GM12878 (cell line): ENCODE measurements around the gene AHR. TPM values are rescaled to one million over a fixed set of nuclear protein-coding genes. Genes with fewer than 3 reads are reported as not detected.

Source experiments
- ATAC-seq: fragments of 200-7000 bp; cut with Tn5 transposase; 3 replicates; pipeline ENCODE4 v1.9.1; 2020; ENCODE audit warnings: mild to moderate bottlenecking, moderate library complexity
- BruUV-seq: library from RNA; stranded (reverse); fragments of 400-500 nt; replicated peaks from 2 replicates; lab custom pipeline; 2021; lab: Mats Ljungman, UMichigan
- CTCF ChIA-PET: fragments of 300-600 bp; sonication (Branson Sonifier 250); formaldehyde crosslinking; extraction: SDS; loops from one replicate; lab custom pipeline; 2021; ENCODE audit warnings: inconsistent platforms; lab: Yijun Ruan, JAX
- POLR2A ChIA-PET: fragments of 350-600 bp; formaldehyde crosslinking; extraction: SDS; loops from one replicate; lab custom pipeline; 2021; ENCODE audit warnings: inconsistent platforms; lab: Charles Lee
- RAD21 ChIA-PET: fragments of 300-600 bp; sonication (Branson Sonifier 250); formaldehyde crosslinking; loops from one replicate; lab custom pipeline; 2023; ENCODE audit warnings: antibody characterized with exemption; ENCODE audit not compliant: unreplicated experiment; lab: Charles Lee
- SMC1A ChIA-PET: fragments of 300-600 bp; sonication (Branson Sonifier 250); formaldehyde crosslinking; loops from one replicate; lab custom pipeline; 2023; ENCODE audit not compliant: unreplicated experiment, uncharacterized antibody; lab: Charles Lee
- DNase-seq: peaks from one replicate; pipeline ENCODE4 v3.0.0-alpha.2; 2011; ENCODE audit warnings: low read depth, low spot score
- FAIRE-seq: peaks from 3 replicates; lab custom pipeline; 2011; peaks lifted over from hg19 to GRCh38; lab: Jason Lieb, UNC
- H2AFZ ChIP-seq: 2 replicates; pipeline ENCODE4 v1.6.0; 2011; ENCODE audit warnings: low read depth, low read length, control low read depth; ENCODE audit not compliant: control insufficient read depth
- H3K27ac ChIP-seq: 2 replicates; pipeline ENCODE4 v1.5.1; 2011; ENCODE audit warnings: control low read depth; ENCODE audit not compliant: control insufficient read depth, insufficient read depth
- H3K27me3 ChIP-seq, 2 experiments: replicated peaks in 1 of 2; 2 replicates each; pipeline versions ENCODE4 v1.6.0 to v1.6.1; 2011; ENCODE audit warnings: low read length in 1 of 2; ENCODE audit not compliant: control insufficient read depth in 2 of 2, insufficient read depth in 2 of 2
- H3K36me3 ChIP-seq, 2 experiments: 2 replicates each; pipeline ENCODE4 v1.5.1; 2011; ENCODE audit warnings: low read length in 1 of 2; ENCODE audit not compliant: control insufficient read depth in 2 of 2, insufficient read depth in 2 of 2
- H3K4me1 ChIP-seq: 2 replicates; pipeline ENCODE4 v1.6.1; 2011; ENCODE audit warnings: mild to moderate bottlenecking, low read length, moderate library complexity, mixed read lengths; ENCODE audit not compliant: control insufficient read depth, insufficient read depth
- H3K4me2 ChIP-seq: 2 replicates; pipeline ENCODE4 v1.6.0; 2011; ENCODE audit warnings: control low read depth; ENCODE audit not compliant: control insufficient read depth, insufficient read depth
- H3K4me3 ChIP-seq: fragments of 200-600 bp; sonication (generic); 2 replicates; pipeline ENCODE4 v1.5.1; 2016
- H3K79me2 ChIP-seq: 2 replicates; pipeline ENCODE4 v1.6.0; 2011; ENCODE audit warnings: low read length; ENCODE audit not compliant: control insufficient read depth, insufficient read depth
- H3K9ac ChIP-seq: 2 replicates; pipeline ENCODE4 v1.8.0; 2011; ENCODE audit warnings: low read length, control low read depth, mixed read lengths; ENCODE audit not compliant: control insufficient read depth, insufficient read depth
- H3K9me3 ChIP-seq: replicated peaks from 3 replicates; pipeline ENCODE4 v1.5.1; 2011; ENCODE audit warnings: mild to moderate bottlenecking, low read length; ENCODE audit not compliant: control insufficient read depth, insufficient read depth
- H4K20me1 ChIP-seq: 2 replicates; pipeline ENCODE4 v1.6.0; 2011; ENCODE audit not compliant: control insufficient read depth, insufficient read depth
- BCL11A ChIP-seq: IDR thresholded peaks from 2 replicates; pipeline ENCODE4 v1.6.1; 2011; ENCODE audit warnings: low read depth, low read length
- BHLHE40 ChIP-seq, 2 experiments: fragments of 450-650 bp in 1 of 2; IDR thresholded peaks; 2 replicates each; pipeline ENCODE4 v1.6.1; 2011 to 2017; ENCODE audit warnings: low read depth in 2 of 2, borderline replicate concordance in 1 of 2, improper control_type of control experiment in 1 of 2, low read length in 1 of 2, mild to moderate bottlenecking in 1 of 2
- CBX3 ChIP-seq: fragments of 200-600 bp; sonication (generic); IDR thresholded peaks from 2 replicates; pipeline ENCODE4 v1.6.1; 2016; ENCODE audit warnings: low read depth, borderline replicate concordance
- CBX5 ChIP-seq: sonication (generic); IDR thresholded peaks from 2 replicates; pipeline ENCODE4 v1.6.1; 2016; ENCODE audit warnings: low read depth, moderate library complexity, mild to moderate bottlenecking, inconsistent platforms
- ESRRA ChIP-seq: IDR thresholded peaks from 2 replicates; pipeline ENCODE4 v1.6.1; 2012; ENCODE audit warnings: mild to moderate bottlenecking, low read length, improper control_type of control experiment
- FOXK2 ChIP-seq: fragments of 450-650 bp; IDR thresholded peaks from 2 replicates; pipeline ENCODE4 v1.6.1; 2017; ENCODE audit warnings: mild to moderate bottlenecking, moderate library complexity
- JUNB ChIP-seq: IDR thresholded peaks from 2 replicates; pipeline ENCODE4 v1.6.1; 2016; ENCODE audit warnings: antibody characterized with exemption, mild to moderate bottlenecking
- NR2C2 ChIP-seq: IDR thresholded peaks from 2 replicates; pipeline ENCODE4 v1.6.1; 2011; ENCODE audit warnings: borderline replicate concordance, low read depth; ENCODE audit not compliant: control insufficient read depth, insufficient read length
- PAX5 ChIP-seq: IDR thresholded peaks from 2 replicates; pipeline ENCODE4 v1.6.1; 2011; ENCODE audit warnings: low read depth, low read length, borderline replicate concordance
- POU2F2 ChIP-seq: IDR thresholded peaks from 3 replicates; pipeline ENCODE4 v1.6.1; 2011; ENCODE audit warnings: low read depth, mild to moderate bottlenecking, low read length, borderline replicate concordance
- RAD21 ChIP-seq: IDR thresholded peaks from 2 replicates; pipeline ENCODE4 v1.6.1; 2011; ENCODE audit warnings: mild to moderate bottlenecking, low read depth, low read length, moderate library complexity; ENCODE audit not compliant: insufficient read depth
- RB1 ChIP-seq: fragments of 450-650 bp; formaldehyde crosslinking; IDR thresholded peaks from 2 replicates; pipeline ENCODE4 v1.6.1; 2017; ENCODE audit warnings: mild to moderate bottlenecking, borderline replicate concordance
- SUPT20H ChIP-seq: IDR thresholded peaks from 2 replicates; pipeline ENCODE4 v1.6.1; 2011; ENCODE audit warnings: low read depth, mild to moderate bottlenecking, low read length, moderate library complexity, borderline replicate concordance; ENCODE audit not compliant: control insufficient read depth
- YBX1 ChIP-seq: fragments of 450-650 bp; IDR thresholded peaks from 2 replicates; pipeline ENCODE4 v1.6.1; 2016; ENCODE audit warnings: antibody characterized with exemption
- ZNF217 ChIP-seq: fragments of 450-650 bp; IDR thresholded peaks from 2 replicates; pipeline ENCODE4 v1.6.1; 2017; ENCODE audit warnings: antibody characterized with exemption, mild to moderate bottlenecking
- ZZZ3 ChIP-seq: IDR thresholded peaks from 2 replicates; pipeline ENCODE4 v1.6.1; 2011; ENCODE audit warnings: low read depth; ENCODE audit not compliant: control insufficient read depth, insufficient read length
- WGBS: methylation state at CpG from one replicate; pipeline ENCODE4 v1.1.6; 2016; ENCODE audit warnings: low lambda C conversion rate; ENCODE audit not compliant: insufficient replicate concordance, insufficient coverage; ENCODE audit errors: missing lambda C conversion rate; 5-methylcytosine and 5-hydroxymethylcytosine counted together
- in situ Hi-C: fragments of 300-500 bp; cut with MboI; formaldehyde crosslinking; loops from 9 replicates; pipeline ENCODE4 v1.14.3; 2018; ENCODE audit warnings: mixed read lengths
- intact Hi-C: fragments of 100-400 bp; cut with micrococcal nuclease; formaldehyde crosslinking; loops from one replicate; pipeline ENCODE4 v1.14.2; 2022; ENCODE audit not compliant: unreplicated experiment
- polyA plus RNA-seq, 11 experiments: library from polyadenylated mRNA; depleted of rRNA in 4 of 11; unstranded in 6 of 11; stranded (reverse) in 5 of 11; fragments of >200 nt; fragmentation: Nextera tagmentation in 4 of 11; fragmentation: Illumina TruSeq in 1 of 11; extraction: Ambion mirVana in 4 of 11; extraction: Trizol in 1 of 11; gene quantifications; 1 replicate in 1 of 11; 2 replicates in 10 of 11; pipeline versions ENCODE4 v1.2.1 to v1.2.3, GENCODE V29; 2011 to 2016; ENCODE audit warnings: inconsistent platforms in 2 of 11, missing spikeins in 2 of 11, low read depth in 1 of 11
- total RNA-seq, 4 experiments: library from RNA; depleted of rRNA in 3 of 4; stranded (reverse); fragments of >200 nt in 3 of 4; fragmentation: Illumina TruSeq in 1 of 4; extraction: Trizol in 1 of 4; gene quantifications; 2 replicates each; pipeline versions ENCODE4 v1.2.1 to v1.2.3, GENCODE V29; 2013 to 2021
- TF ChIP-seq, protein P1 (sequence below): fragments of 450-650 bp; IDR thresholded peaks from 2 replicates; pipeline ENCODE4 v1.6.1; 2016; ENCODE audit warnings: mild to moderate bottlenecking

The AHR gene
- total and polyA plus RNA-seq, 10 of the 15 experiments (the other 5 are each of a cell fraction or from before 2014, with no cell fraction given): 1.7 to 16.9 (median 4.5) TPM

DNA sequence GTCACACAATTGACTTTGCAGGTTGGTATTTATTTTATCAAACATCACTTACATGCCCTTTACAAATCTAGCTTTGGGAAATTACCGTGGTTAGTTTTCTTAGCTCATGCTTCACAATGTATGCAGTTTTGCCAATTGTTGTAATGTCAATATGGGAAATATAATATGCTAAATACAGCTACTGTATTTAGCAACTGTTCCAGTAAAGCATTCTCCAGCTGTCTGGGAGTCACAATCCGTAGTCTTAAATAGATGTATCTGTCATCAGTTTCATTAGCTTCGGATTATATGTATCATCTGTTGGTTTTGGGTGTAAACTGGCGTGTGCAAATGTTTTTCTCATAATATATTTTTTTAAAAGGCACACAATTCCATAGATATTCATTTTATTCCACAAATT, 19.4 kb upstream of the AHR start:
- H3K27me3 ChIP-seq: no peaks in the 10 kb centered on the region
- 53% methylated on average over 4 of the region's 4 CpGs for WGBS
- intact Hi-C loops: no loop called here

DNA sequence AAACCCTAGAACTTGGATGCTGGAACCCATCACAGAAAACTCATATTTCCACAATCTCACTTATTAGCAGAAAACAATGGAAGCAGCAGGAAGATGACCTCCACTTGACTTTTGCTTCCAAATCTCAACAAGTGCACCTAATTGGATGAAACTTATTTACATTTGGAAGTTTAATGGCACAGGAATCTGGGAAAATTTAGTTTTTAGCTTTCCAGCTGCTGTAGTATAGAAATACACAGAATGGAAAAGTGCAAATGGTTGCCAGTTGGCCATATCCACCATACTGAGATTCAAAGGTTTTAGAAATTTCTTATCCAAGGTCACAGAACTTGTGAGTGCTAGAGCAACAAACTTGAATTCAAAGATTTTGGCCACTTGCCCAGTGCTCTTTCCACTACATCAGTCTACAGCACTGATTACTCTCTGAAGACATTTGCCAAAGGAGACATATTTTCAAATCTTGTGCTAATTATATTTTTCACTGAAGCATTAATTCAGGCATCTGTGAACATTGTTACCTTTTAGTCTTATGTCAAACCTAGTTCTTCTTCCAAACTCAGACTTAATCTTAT, 9.3 kb upstream of the AHR start:
- H3K4me1 ChIP-seq: no peaks in the 10 kb centered on the region
- no TSS peak for BruUV-seq
- no peaks in the 10 kb centered on the region for H3K27me3 ChIP-seq
- ATAC-seq: no peak
- FAIRE-seq: no peak
- RAD21 ChIA-PET: no interaction called here
- POLR2A ChIA-PET: no interaction called here
- no peak for DNase-seq
- no peak overlapping the region for H3K27ac ChIP-seq
- no peak overlapping the region for H3K4me2 ChIP-seq
- H3K79me2 ChIP-seq: no peaks in the 10 kb centered on the region
- TF ChIP-seq JUNB (no peak), CBX3 (no peak), PAX5 (no peak), BHLHE40 (IDR thresholded peaks at IDR 0.05; ENCODE audit: borderline replicate concordance in 1 of 2, low read depth in 2 of 2, low read length in 1 of 2) (no peak), RB1 (no peak), YBX1 (no peak), NR2C2 (no peak), RAD21 (no peak), ZNF217 (no peak)
- TF ChIP-seq, all 136 proteins: peak for 0
- no peaks in the 10 kb centered on the region for H3K36me3 ChIP-seq
- ChIA-PET SMC1A (no interaction called here), CTCF (no interaction called here)
- no peak overlapping the region for H3K9ac ChIP-seq
- no peak overlapping the region for H3K4me3 ChIP-seq
- no peak overlapping the region for H2AFZ ChIP-seq
- intact Hi-C loops (no loop called here), in situ Hi-C loops (no loop called here)
- no peaks in the 10 kb centered on the region for H4K20me1 ChIP-seq
- H3K9me3 ChIP-seq: no peaks in the 10 kb centered on the region

More for the DNA sequence above, 19.4 kb upstream of the AHR start:
- H3K4me2 ChIP-seq: no peak overlapping the region
- BruUV-seq: no TSS peak
- ChIA-PET POLR2A (no interaction called here), RAD21 (no interaction called here), SMC1A (interaction anchor here (0.5 kb wide), 1 partner anchor 354 kb away, joined by 3 read pairs; no protein-coding TSS in a partner anchor), CTCF (no interaction called here)
- ATAC-seq (no peak), DNase-seq (no peak), FAIRE-seq (no peak)
- no peak overlapping the region for H3K9ac ChIP-seq
- H2AFZ ChIP-seq: no peak overlapping the region
- TF ChIP-seq, protein P1, sequence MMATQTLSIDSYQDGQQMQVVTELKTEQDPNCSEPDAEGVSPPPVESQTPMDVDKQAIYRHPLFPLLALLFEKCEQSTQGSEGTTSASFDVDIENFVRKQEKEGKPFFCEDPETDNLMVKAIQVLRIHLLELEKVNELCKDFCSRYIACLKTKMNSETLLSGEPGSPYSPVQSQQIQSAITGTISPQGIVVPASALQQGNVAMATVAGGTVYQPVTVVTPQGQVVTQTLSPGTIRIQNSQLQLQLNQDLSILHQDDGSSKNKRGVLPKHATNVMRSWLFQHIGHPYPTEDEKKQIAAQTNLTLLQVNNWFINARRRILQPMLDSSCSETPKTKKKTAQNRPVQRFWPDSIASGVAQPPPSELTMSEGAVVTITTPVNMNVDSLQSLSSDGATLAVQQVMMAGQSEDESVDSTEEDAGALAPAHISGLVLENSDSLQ: no peak
- TF ChIP-seq FOXK2: no peak
- TF ChIP-seq ZZZ3: no peak
- TF ChIP-seq POU2F2: no peak
- no peak for TF ChIP-seq RB1
- TF ChIP-seq ESRRA: no peak
- TF ChIP-seq SUPT20H: no peak
- no peak for TF ChIP-seq BCL11A
- TF ChIP-seq CBX5: no peak
- no peaks in the 10 kb centered on the region for H3K4me1 ChIP-seq
- H3K27ac ChIP-seq: no peak overlapping the region
- no peaks in the 10 kb centered on the region for H3K9me3 ChIP-seq
- in situ Hi-C loops: no loop called here
- H3K4me3 ChIP-seq: no peak overlapping the region
- H4K20me1 ChIP-seq: no peaks in the 10 kb centered on the region
- H3K79me2 ChIP-seq: no peaks in the 10 kb centered on the region
- H3K36me3 ChIP-seq: no peaks in the 10 kb centered on the region
